Neural progenitor cell (in vitro differentiated cells): ENCODE results near the gene MICAL2. TPM values are rescaled to one million over a fixed set of nuclear protein-coding genes. Genes with fewer than 3 reads are reported as not detected.

Source experiments
- DNase-seq: peaks from one replicate; pipeline ENCODE4 v3.0.0-alpha.2; 2016; ENCODE audit warnings: low spot score
- H2AFZ ChIP-seq: fragments of 200-600 bp; sonication (generic); replicated peaks from 2 replicates; pipeline ENCODE4 v1.6.1; 2016; ENCODE audit warnings: antibody characterized with exemption
- H3F3A ChIP-seq: fragments of 200-600 bp; sonication (generic); 2 replicates; pipeline ENCODE4 v1.6.1; 2016; ENCODE audit warnings: antibody characterized with exemption, low read depth
- H3K27ac ChIP-seq: fragments of 200-600 bp; sonication (generic); 2 replicates; pipeline ENCODE4 v1.5.1; 2016; ENCODE audit warnings: mild to moderate bottlenecking
- H3K27me3 ChIP-seq: fragments of 200-600 bp; sonication (generic); 2 replicates; pipeline ENCODE4 v1.6.1; 2016; ENCODE audit warnings: mild to moderate bottlenecking, moderate library complexity
- H3K36me3 ChIP-seq: fragments of 200-600 bp; sonication (generic); 2 replicates; pipeline ENCODE4 v1.5.1; 2016
- H3K4me1 ChIP-seq: fragments of 200-600 bp; sonication (generic); 2 replicates; pipeline ENCODE4 v1.6.1; 2016; ENCODE audit warnings: mixed run types
- H3K4me2 ChIP-seq: fragments of 200-600 bp; sonication (generic); 2 replicates; pipeline ENCODE4 v1.6.1; 2016
- H3K4me3 ChIP-seq: fragments of 200-600 bp; sonication (generic); 2 replicates; pipeline ENCODE4 v1.5.1; 2016
- H3K79me2 ChIP-seq: fragments of 200-600 bp; sonication (generic); 2 replicates; pipeline ENCODE4 v1.6.1; 2016; ENCODE audit warnings: low read depth
- H3K9ac ChIP-seq: fragments of 200-600 bp; sonication (generic); 2 replicates; pipeline ENCODE4 v1.6.1; 2016
- H3K9me3 ChIP-seq: fragments of 200-600 bp; sonication (generic); 2 replicates; pipeline ENCODE4 v1.5.1; 2016; ENCODE audit warnings: low read depth
- H4K20me1 ChIP-seq: fragments of 200-600 bp; sonication (generic); 2 replicates; pipeline ENCODE4 v1.6.1; 2016; ENCODE audit warnings: low read depth
- H3K27ac Mint-ChIP-seq: 3 replicates; pipeline ENCODE4 v1.8.0; 2021; ENCODE audit warnings: mixed read lengths
- H3K27me3 Mint-ChIP-seq: 2 replicates; pipeline ENCODE4 v1.8.0; 2022; ENCODE audit warnings: low read depth, mild to moderate bottlenecking, inconsistent platforms, moderate library complexity, mixed read lengths; ENCODE audit not compliant: insufficient read depth
- H3K36me3 Mint-ChIP-seq: 3 replicates; pipeline ENCODE4 v1.8.0; 2021; ENCODE audit warnings: mixed read lengths
- H3K4me1 Mint-ChIP-seq: 3 replicates; pipeline ENCODE4 v1.8.0; 2021; ENCODE audit warnings: mixed read lengths
- H3K4me3 Mint-ChIP-seq: 3 replicates; pipeline ENCODE4 v1.8.0; 2021; ENCODE audit warnings: mild to moderate bottlenecking, moderate library complexity, mixed read lengths
- H3K9me3 Mint-ChIP-seq: 3 replicates; pipeline ENCODE4 v1.8.0; 2020; ENCODE audit warnings: mixed read lengths
- CTCF ChIP-seq: fragments of 200-600 bp; sonication (generic); IDR thresholded peaks from 2 replicates; pipeline ENCODE4 v1.5.1; 2017; ENCODE audit warnings: antibody characterized with exemption, mild to moderate bottlenecking
- EZH2 ChIP-seq: fragments of 200-600 bp; sonication (generic); IDR thresholded peaks from 2 replicates; pipeline ENCODE4 v1.6.1; 2017; ENCODE audit warnings: antibody characterized with exemption, mild to moderate bottlenecking, moderate library complexity
- total RNA-seq: library from RNA; depleted of rRNA; stranded (reverse); fragments of >200 nt; gene quantifications from 2 replicates; pipeline ENCODE4 v1.2.3, GENCODE V29; 2015; ENCODE audit warnings: low replicate concordance

The MICAL2 gene
- total RNA-seq, 1 donor from 2014 or later: 0.60 TPM

DNA sequence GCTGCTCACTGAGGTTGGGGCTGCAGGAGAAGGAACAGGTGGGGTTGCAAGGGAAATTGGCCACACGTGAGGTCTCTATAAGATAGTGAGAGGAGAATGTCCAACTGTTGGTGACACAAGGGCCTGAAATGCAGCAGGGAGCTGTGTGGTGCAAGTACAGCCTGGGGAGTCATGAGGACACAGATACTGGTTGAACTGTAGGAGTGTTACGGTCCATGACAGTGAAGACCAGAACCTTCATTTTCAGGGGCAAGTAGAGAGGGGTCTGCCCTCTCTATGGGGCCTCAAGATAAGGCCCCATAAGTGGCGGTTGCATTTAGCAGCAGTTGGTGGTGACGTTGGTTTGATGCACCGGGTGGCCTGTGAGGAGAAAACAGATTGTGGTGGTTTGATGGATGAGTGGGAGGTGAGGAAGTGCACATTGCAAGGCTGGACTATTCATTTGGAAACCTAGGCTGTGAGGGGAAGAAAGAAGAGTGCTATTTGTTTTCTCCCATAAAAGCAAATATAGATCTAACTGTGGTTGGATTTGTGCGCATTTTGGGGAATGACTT, 39.4 kb downstream of the MICAL2 start:
- Histone ChIP-seq H2AFZ (no peak overlapping the region), H4K20me1 (no peaks in the 10 kb centered on the region), H3K9ac (no peak overlapping the region), H3K9me3 (no peaks in the 10 kb centered on the region), H3K27me3 (no peaks in the 10 kb centered on the region), H3K79me2 (no peaks in the 10 kb centered on the region), H3K4me1 (no peaks in the 10 kb centered on the region), H3F3A (no peaks in the 10 kb centered on the region), H3K4me3 (no peak overlapping the region), H3K36me3 (no peaks in the 10 kb centered on the region), H3K4me2 (no peak overlapping the region), H3K27ac (no peak overlapping the region)
- no peak for DNase-seq
- Mint-ChIP-seq H3K27ac (no peak overlapping the region), H3K4me1 (no peaks in the 10 kb centered on the region), H3K27me3 (peaks cover 12% of the 10 kb centered on the region), H3K4me3 (no peak overlapping the region), H3K9me3 (no peaks in the 10 kb centered on the region), H3K36me3 (no peaks in the 10 kb centered on the region)
- TF ChIP-seq CTCF (no peak), EZH2 (no peak)

- Histone ChIP-seq H3K9ac (no peak overlapping the region), H3K4me3 (no peak overlapping the region), H3K9me3 (no peaks in the 10 kb centered on the region), H3K79me2 (no peaks in the 10 kb centered on the region), H2AFZ (no peak overlapping the region), H3K36me3 (no peaks in the 10 kb centered on the region), H3K4me1 (no peaks in the 10 kb centered on the region), H3K4me2 (no peak overlapping the region), H3F3A (no peaks in the 10 kb centered on the region), H3K27me3 (no peaks in the 10 kb centered on the region), H4K20me1 (no peaks in the 10 kb centered on the region), H3K27ac (no peak overlapping the region)
- Mint-ChIP-seq H3K27me3 (peaks cover 12% of the 10 kb centered on the region), H3K4me1 (no peaks in the 10 kb centered on the region), H3K9me3 (no peaks in the 10 kb centered on the region), H3K27ac (no peak overlapping the region), H3K4me3 (no peak overlapping the region), H3K36me3 (no peaks in the 10 kb centered on the region)
- TF ChIP-seq EZH2: no peak
- no peak for DNase-seq
Measured at GRCh38 chr11:12150831-12151382, 40.5 kb downstream of the MICAL2 start.

GRCh38 chr11:12152321-12152720, 41.9 kb downstream of the MICAL2 start:
- peaks cover 9% of the 10 kb centered on the region for H3K27me3 Mint-ChIP-seq
- Histone ChIP-seq H2AFZ (no peak overlapping the region), H3K9me3 (no peaks in the 10 kb centered on the region), H3K79me2 (no peaks in the 10 kb centered on the region), H3K4me2 (no peak overlapping the region), H3K27ac (no peak overlapping the region), H3F3A (no peaks in the 10 kb centered on the region), H3K4me1 (no peaks in the 10 kb centered on the region), H3K36me3 (no peaks in the 10 kb centered on the region), H4K20me1 (no peaks in the 10 kb centered on the region), H3K9ac (no peak overlapping the region), H3K27me3 (no peaks in the 10 kb centered on the region), H3K4me3 (no peak overlapping the region)
- TF ChIP-seq CTCF: no peak
- no peaks in the 10 kb centered on the region for H3K9me3 Mint-ChIP-seq
- H3K36me3 Mint-ChIP-seq: no peaks in the 10 kb centered on the region
- no peak for DNase-seq
- H3K4me3 Mint-ChIP-seq: no peak overlapping the region
- H3K27ac Mint-ChIP-seq: no peak overlapping the region
- H3K4me1 Mint-ChIP-seq: no peaks in the 10 kb centered on the region

DNA sequence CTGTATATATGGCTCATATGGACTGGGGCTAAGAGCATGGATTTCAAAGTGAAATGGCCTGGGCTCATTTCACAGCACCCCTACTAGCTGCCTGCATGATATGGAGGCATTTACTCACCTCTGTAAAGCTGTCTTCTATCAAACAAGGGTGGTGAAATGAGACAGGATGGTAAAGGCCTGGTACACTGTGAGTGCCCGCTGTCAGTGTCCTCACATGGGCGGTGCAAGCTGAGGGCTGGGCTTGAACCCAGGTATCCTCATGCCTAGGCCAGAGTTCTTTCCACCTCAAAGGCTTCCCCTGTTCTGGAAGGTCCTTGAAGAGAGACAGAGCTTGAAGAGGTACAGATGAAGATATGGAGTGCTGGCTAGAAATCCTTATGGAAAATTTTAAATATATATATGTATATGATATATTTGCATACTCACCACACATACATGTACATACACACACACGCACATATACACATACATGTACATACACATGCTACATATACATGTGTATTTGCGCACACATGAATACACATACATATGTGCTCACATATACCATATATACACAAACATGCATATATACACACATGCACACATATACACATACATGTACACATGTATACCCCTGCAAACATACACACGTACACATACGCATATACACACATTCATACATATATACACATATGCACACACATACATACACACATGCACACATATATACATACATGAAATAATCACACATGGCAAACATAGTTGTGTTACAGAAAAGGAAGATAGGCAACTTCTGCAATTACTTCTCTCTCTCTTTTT, 44.7 kb downstream of the MICAL2 start:
- Histone ChIP-seq H3K36me3 (no peaks in the 10 kb centered on the region), H3K4me1 (no peaks in the 10 kb centered on the region), H3K9me3 (no peaks in the 10 kb centered on the region), H3K4me3 (no peak overlapping the region), H3K27me3 (no peaks in the 10 kb centered on the region), H3K9ac (no peak overlapping the region), H3F3A (no peaks in the 10 kb centered on the region), H3K79me2 (no peaks in the 10 kb centered on the region), H2AFZ (no peak overlapping the region), H3K4me2 (no peak overlapping the region), H3K27ac (no peak overlapping the region), H4K20me1 (no peaks in the 10 kb centered on the region)
- no peak overlapping the region for H3K4me3 Mint-ChIP-seq
- no peaks in the 10 kb centered on the region for H3K27me3 Mint-ChIP-seq
- no peaks in the 10 kb centered on the region for H3K9me3 Mint-ChIP-seq
- H3K36me3 Mint-ChIP-seq: no peaks in the 10 kb centered on the region
- DNase-seq: no peak
- peaks cover 6% of the 10 kb centered on the region for H3K4me1 Mint-ChIP-seq
- TF ChIP-seq CTCF: no peak
- no peak overlapping the region for H3K27ac Mint-ChIP-seq
